AG04449 (cell line): ENCODE measurements around the gene TNFSF13.

Source experiments
- CTCF ChIA-PET: fragments of 350-600 bp; formaldehyde crosslinking; extraction: SDS; loops from one replicate; lab custom pipeline; 2021; ENCODE audit warnings: antibody characterized with exemption; lab: Yijun Ruan, JAX
- POLR2A ChIA-PET: fragments of 400-600, 350-600 bp; formaldehyde crosslinking; extraction: SDS; loops from one replicate; lab custom pipeline; 2020; ENCODE audit warnings: antibody characterized with exemption, inconsistent platforms; lab: Yijun Ruan, JAX
- DNase-seq: peaks from one replicate; pipeline ENCODE4 v3.0.0-alpha.2; 2010; ENCODE audit warnings: low read depth, low spot score
- H3K4me3 ChIP-seq: 2 replicates; pipeline ENCODE4 v1.5.1; 2011; ENCODE audit warnings: low read depth, mild to moderate bottlenecking, control low read depth, low read length
- TF ChIP-seq, protein P1 (sequence below): IDR thresholded peaks from one replicate; pipeline ENCODE4 v1.5.1; 2011; ENCODE audit warnings: mild to moderate bottlenecking, moderate library complexity, low read length, control low read depth, inconsistent platforms; ENCODE audit not compliant: insufficient read depth; ENCODE audit errors: missing control alignments

Gene TNFSF13

DNA sequence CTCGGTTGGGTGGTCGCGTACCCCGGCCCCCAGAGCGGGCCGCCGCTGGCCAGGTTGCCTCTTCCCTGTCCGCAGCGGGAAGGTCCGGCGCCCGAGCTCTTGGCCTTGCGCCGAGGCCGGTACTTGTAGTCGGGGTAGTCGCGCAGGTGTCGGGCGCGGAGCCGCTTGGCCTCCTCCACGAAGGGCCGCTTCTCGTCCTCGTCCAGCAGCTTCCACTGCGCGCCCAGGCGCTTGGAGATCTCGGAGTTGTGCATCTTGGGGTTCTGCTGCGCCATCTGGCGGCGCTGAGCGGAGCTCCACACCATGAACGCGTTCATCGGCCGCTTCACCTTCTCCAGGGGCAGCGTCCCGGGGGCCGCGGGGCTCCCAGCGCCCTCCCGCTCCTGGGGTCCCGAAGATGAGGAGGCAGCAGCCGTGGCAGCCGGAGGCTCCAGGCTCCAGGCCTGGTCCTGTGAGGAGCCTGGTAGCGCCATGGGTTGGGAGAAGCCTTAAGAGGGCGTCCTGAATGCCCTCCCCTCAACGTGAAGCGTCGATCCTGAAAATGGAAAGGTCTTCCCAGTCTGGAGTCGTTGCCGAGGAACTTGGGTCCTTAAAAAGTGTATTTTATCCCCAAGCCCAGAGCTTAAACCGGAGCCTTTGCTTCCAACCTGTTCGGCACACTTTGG lies 30.8 kb downstream of the TNFSF13 start:
- CTCF ChIA-PET, result interaction anchor here (0.7 to 4.5 kb wide), 35 partner anchors 11 to 544 kb away, joined by 3 to 61 read pairs (median 4); partner anchors contain the start of genes ATP1B2, CD68, DNAH2 and FXR2
- POLR2A ChIA-PET, result interaction anchor here (0.5 to 4.4 kb wide), 6 partner anchors 11 to 194 kb away, joined by 3 to 31 read pairs (median 4); partner anchors contain the start of genes CD68 and WRAP53
- TF ChIP-seq, protein P1, sequence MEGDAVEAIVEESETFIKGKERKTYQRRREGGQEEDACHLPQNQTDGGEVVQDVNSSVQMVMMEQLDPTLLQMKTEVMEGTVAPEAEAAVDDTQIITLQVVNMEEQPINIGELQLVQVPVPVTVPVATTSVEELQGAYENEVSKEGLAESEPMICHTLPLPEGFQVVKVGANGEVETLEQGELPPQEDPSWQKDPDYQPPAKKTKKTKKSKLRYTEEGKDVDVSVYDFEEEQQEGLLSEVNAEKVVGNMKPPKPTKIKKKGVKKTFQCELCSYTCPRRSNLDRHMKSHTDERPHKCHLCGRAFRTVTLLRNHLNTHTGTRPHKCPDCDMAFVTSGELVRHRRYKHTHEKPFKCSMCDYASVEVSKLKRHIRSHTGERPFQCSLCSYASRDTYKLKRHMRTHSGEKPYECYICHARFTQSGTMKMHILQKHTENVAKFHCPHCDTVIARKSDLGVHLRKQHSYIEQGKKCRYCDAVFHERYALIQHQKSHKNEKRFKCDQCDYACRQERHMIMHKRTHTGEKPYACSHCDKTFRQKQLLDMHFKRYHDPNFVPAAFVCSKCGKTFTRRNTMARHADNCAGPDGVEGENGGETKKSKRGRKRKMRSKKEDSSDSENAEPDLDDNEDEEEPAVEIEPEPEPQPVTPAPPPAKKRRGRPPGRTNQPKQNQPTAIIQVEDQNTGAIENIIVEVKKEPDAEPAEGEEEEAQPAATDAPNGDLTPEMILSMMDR, result peak; percentile 89
- H3K4me3 ChIP-seq, result peak overlapping the region; percentile 6; the same call in 1 of the 2 replicates
- no peak for DNase-seq

DNA sequence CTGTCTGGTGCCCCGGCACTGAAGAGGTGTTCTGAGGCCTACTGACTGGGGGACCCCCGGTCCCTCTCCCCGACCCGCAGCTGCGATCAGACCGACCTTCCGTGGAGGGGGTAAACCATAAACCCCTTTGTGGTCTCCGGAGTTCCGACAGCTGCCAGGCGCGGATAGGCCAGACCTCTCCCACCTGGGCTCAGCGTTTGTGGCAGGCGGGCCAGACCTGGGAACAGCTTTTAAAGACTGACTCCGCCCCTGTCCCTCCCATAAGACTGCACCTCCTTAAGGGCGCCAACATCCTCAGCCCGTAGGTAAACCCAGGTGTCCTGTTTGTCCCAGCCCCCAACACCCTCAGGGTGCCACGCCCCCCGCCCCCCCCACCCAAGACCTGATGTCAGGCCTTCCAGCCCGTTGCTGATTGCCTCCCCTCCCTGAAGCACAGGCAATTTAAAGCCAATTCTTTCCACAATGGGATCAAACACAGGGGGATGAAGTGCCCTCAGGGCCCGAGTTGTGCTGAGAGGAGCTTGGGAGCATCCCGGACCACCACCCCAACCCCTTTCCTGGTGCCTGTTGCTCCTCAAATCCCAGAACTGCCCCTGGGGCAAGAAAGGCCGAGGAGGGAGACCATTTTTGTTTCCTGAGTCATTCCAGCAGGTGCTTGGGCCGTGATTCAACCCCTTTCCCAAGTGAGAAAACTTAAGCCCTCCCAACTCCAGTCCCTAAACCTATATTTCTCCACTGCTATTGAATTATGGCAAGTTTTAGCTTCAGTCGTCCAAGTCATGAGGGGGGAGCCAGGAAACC lies 31.5 kb downstream of the TNFSF13 start, which contains the start of gene SOX15:
Gene SOX15 (minus strand): TSS at position 204 of the 801 bp plus-strand sequence. CDS start 418 bp downstream, outside the sequence.
- TF ChIP-seq, protein P1, result no peak
- H3K4me3 ChIP-seq, result peak within 1 kb of the TSS; percentile 6; the same call in 1 of the 2 replicates
- POLR2A ChIA-PET, result interaction anchor here (1.2 to 4.4 kb wide), 4 partner anchors 12 to 22 kb away, joined by 3 to 31 read pairs (median 6); partner anchors contain the start of gene CD68

DNA sequence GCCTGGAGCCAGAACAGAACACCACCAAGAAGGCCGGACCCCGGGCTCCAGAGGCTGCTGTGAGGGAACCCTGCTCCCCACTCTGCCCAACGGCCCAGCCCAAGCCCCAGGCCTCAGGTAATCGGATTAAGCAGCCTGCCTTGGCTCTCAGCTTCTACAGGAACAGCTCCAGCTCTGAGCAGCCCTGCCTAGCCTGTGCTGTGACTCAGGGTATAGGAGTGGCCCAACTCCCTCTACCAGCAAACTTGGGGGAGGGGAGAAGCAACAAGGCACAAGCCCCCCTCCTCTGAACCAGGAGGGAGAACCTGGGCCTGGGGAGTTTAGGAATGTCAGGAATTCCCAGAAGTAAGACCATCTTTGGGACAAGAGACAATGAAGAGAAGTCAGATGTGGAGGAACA lies 32.2 kb downstream of the TNFSF13 start:
- H3K4me3 ChIP-seq, result no peak overlapping the region
- CTCF ChIA-PET, result interaction anchor here (1.7 to 4.5 kb wide), 12 partner anchors 10 to 247 kb away, joined by 4 to 61 read pairs (median 23); partner anchors contain the start of genes CD68, FXR2, SENP3 and TMEM95
- POLR2A ChIA-PET, result interaction anchor here (0.6 to 4.4 kb wide), 3 partner anchors 12 to 106 kb away, joined by 3 to 31 read pairs (median 6); partner anchors contain the start of gene CD68
- TF ChIP-seq, protein P1, result no peak
- DNase-seq, result no peak

More for the DNA sequence above, 31.5 kb downstream of the TNFSF13 start, which contains the start of gene SOX15:
- DNase-seq, result no peak
- CTCF ChIA-PET, result interaction anchor here (0.9 to 4.5 kb wide), 25 partner anchors 10 to 544 kb away, joined by 3 to 61 read pairs (median 7); partner anchors contain the start of genes ATP1B2, CD68, FXR2 and SENP3

DNA sequence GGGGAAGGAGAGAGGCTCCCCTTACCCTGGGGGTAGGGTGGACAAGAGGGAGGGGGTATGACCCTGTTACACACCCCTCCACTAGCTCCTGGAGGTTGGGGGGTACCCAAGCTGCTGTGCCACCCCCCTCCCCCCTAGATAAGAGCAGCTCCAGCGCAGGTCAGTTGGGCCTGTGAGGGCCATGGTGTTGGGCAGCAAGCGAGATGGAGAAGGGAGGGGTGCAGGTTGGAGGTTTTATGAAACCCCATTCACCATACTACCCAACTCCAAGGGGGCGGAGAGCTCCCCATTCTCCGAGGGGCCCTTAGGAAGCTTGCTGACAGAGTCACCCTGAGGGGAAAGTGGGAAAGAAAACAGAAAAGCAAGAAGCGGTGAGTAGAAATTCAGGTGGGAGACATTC lies 33.0 kb downstream of the TNFSF13 start:
- DNase-seq, result no peak
- POLR2A ChIA-PET, result interaction anchor here (1.1 to 1.3 kb wide), 2 partner anchors 8 to 15 kb away, joined by 3 to 4 read pairs; partner anchors contain the start of gene MPDU1
- TF ChIP-seq, protein P1, result no peak
- CTCF ChIA-PET, result interaction anchor here (3.6 to 4.5 kb wide), 2 partner anchors 20 to 96 kb away, joined by 48 to 61 read pairs; partner anchors contain the start of genes FXR2, TP53 and WRAP53
- H3K4me3 ChIP-seq, result no peak overlapping the region

DNA sequence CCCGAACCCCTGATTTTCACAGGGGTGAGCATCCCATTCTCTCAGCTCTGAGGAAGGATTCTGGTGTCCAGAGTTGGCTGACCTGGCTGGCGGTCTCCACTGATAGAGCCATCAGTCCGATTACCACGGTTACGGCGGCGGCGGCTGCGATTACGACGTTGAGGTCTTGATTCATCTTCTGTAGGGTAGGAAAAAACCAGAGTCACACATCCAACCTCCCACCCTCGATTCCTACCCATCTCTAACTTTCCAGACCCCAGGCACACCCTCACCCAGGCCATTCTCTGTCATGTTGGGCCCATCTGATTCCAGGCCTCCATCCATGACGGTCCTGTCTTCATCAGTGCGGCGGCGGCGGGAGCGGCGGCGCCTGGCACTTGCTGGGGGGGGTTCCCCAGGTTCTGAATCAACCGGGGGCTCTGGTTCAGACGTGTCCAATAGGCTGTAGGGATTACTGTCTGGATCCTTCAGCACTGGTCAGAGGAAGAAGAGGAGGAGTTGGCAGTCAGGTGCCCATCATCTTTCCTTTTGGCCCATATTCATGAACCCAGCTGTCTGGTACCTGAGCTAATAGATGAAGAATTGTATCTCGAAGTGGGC lies 34.0 kb downstream of the TNFSF13 start:
- POLR2A ChIA-PET, result interaction anchor here (1.1 to 1.3 kb wide), 2 partner anchors 9 to 16 kb away, joined by 3 to 4 read pairs; partner anchors contain the start of gene MPDU1
- TF ChIP-seq, protein P1, result no peak
- DNase-seq, result no peak
- CTCF ChIA-PET, result interaction anchor here (0.8 to 4.5 kb wide), 5 partner anchors 16 to 96 kb away, joined by 3 to 48 read pairs (median 5); partner anchors contain the start of genes SENP3, TP53 and WRAP53
- H3K4me3 ChIP-seq, result no peak overlapping the region
